HEK293 (cell line): ENCODE measurements around the gene GABBR2.

Experiments
- CTCF ChIP-seq: fragments of 450-650 bp; formaldehyde crosslinking; IDR thresholded peaks from 2 replicates; pipeline ENCODE4 v1.5.1; 2016; ENCODE audit warnings: missing biosample characterization, missing genetic modification characterization
- KLF8 ChIP-seq: fragments of 450-650 bp; formaldehyde crosslinking; IDR thresholded peaks from 2 replicates; pipeline ENCODE4 v1.5.1; 2016; ENCODE audit warnings: missing biosample characterization, missing genetic modification characterization
- PRDM10 ChIP-seq: fragments of 450-650 bp; formaldehyde crosslinking; IDR thresholded peaks from 2 replicates; pipeline ENCODE4 v1.5.1; 2016; ENCODE audit warnings: missing biosample characterization, missing genetic modification characterization
- REST ChIP-seq: fragments of 450-650 bp; formaldehyde crosslinking; IDR thresholded peaks from 2 replicates; pipeline ENCODE4 v1.5.1; 2016; ENCODE audit warnings: missing biosample characterization, missing genetic modification characterization
- ZFP41 ChIP-seq: fragments of 450-650 bp; formaldehyde crosslinking; IDR thresholded peaks from 2 replicates; pipeline ENCODE4 v1.5.1; 2016; ENCODE audit warnings: missing biosample characterization, missing genetic modification characterization, borderline replicate concordance
- ZNF157 ChIP-seq: fragments of 450-650 bp; formaldehyde crosslinking; IDR thresholded peaks from 2 replicates; pipeline ENCODE4 v1.5.1; 2016; ENCODE audit warnings: missing biosample characterization, missing genetic modification characterization
- ZNF184 ChIP-seq: fragments of 450-650 bp; IDR thresholded peaks from 2 replicates; pipeline ENCODE4 v1.5.1; 2018; ENCODE audit warnings: missing biosample characterization, mild to moderate bottlenecking, missing genetic modification characterization
- ZNF24 ChIP-seq: fragments of 450-650 bp; formaldehyde crosslinking; IDR thresholded peaks from 2 replicates; pipeline ENCODE4 v1.5.1; 2016; ENCODE audit warnings: missing biosample characterization, missing genetic modification characterization
- ZNF404 ChIP-seq: fragments of 450-650 bp; formaldehyde crosslinking; IDR thresholded peaks from 2 replicates; pipeline ENCODE4 v1.5.1; 2017; ENCODE audit warnings: missing biosample characterization, missing genetic modification characterization
- ZNF549 ChIP-seq: fragments of 450-650 bp; IDR thresholded peaks from 2 replicates; pipeline ENCODE4 v1.5.1; 2018; ENCODE audit warnings: missing biosample characterization, missing genetic modification characterization, mild to moderate bottlenecking, inconsistent platforms, moderate library complexity
- TF ChIP-seq, protein P1 (sequence below): fragments of 450-650 bp; formaldehyde crosslinking; IDR thresholded peaks from 2 replicates; pipeline ENCODE4 v1.5.1; 2016; ENCODE audit warnings: missing biosample characterization, missing genetic modification characterization, borderline replicate concordance
- TF ChIP-seq, protein P2 (sequence below): fragments of 450-650 bp; formaldehyde crosslinking; IDR thresholded peaks from 2 replicates; pipeline ENCODE4 v1.5.1; 2017; ENCODE audit warnings: missing biosample characterization, mild to moderate bottlenecking, missing genetic modification characterization, moderate library complexity

DNA sequence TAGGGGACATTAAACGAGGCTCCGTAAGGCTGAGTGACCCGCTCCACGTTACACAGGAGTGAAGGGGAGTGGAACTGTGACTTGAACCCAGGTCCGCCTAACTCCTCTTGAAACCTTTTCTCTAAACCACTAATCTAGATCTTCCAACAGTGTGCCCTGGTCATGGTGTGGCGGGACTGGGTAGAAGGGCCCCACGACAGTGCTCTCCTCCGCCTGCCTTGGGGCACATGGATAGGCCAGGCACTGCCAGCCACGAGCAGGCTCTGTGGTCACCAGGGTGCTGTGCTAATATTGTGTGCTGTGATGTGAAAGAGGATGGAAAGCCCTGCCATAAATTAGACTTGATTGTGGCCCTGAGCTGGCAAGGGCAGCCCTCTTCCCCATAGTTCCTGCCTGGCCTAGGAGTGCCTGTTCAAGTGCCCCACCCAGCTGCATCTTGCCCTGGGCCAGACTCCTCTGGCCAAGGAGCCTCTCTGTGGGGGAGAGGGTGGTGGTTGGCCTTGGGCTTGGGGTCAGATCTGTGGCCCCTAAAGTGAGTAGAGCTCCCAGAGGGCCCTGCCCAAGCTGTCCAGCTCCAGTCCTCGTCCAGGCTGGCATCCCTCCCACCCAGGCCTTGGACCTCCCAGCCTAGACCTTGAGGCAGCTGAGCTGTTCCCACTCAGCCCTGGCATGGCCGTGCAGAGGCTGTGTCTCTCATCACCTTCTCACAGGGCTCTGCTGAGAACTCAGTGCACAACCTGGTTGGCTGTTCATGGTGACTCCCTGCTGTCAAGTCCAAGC is 385.5 kb downstream of the GABBR2 start:
- TF ChIP-seq CTCF (tag by site-specific recombination) (no peak), ZNF184 (tag by site-specific recombination) (no peak), KLF8 (tag by site-specific recombination) (no peak), ZNF549 (tag by site-specific recombination) (no peak), ZNF404 (tag by site-specific recombination) (no peak), PRDM10 (no peak), ZNF157 (no peak), REST (tag by site-specific recombination) (no peak), ZFP41 (tag by site-specific recombination) (no peak), ZNF24 (tag by site-specific recombination) (no peak)
- TF ChIP-seq, protein P1, sequence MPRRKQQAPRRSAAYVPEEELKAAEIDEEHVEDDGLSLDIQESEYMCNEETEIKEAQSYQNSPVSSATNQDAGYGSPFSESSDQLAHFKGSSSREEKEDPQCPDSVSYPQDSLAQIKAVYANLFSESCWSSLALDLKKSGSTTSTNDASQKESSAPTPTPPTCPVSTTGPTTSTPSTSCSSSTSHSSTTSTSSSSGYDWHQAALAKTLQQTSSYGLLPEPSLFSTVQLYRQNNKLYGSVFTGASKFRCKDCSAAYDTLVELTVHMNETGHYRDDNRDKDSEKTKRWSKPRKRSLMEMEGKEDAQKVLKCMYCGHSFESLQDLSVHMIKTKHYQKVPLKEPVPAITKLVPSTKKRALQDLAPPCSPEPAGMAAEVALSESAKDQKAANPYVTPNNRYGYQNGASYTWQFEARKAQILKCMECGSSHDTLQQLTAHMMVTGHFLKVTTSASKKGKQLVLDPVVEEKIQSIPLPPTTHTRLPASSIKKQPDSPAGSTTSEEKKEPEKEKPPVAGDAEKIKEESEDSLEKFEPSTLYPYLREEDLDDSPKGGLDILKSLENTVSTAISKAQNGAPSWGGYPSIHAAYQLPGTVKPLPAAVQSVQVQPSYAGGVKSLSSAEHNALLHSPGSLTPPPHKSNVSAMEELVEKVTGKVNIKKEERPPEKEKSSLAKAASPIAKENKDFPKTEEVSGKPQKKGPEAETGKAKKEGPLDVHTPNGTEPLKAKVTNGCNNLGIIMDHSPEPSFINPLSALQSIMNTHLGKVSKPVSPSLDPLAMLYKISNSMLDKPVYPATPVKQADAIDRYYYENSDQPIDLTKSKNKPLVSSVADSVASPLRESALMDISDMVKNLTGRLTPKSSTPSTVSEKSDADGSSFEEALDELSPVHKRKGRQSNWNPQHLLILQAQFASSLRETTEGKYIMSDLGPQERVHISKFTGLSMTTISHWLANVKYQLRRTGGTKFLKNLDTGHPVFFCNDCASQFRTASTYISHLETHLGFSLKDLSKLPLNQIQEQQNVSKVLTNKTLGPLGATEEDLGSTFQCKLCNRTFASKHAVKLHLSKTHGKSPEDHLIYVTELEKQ (tag by site-specific recombination): no peak
- TF ChIP-seq, protein P2, sequence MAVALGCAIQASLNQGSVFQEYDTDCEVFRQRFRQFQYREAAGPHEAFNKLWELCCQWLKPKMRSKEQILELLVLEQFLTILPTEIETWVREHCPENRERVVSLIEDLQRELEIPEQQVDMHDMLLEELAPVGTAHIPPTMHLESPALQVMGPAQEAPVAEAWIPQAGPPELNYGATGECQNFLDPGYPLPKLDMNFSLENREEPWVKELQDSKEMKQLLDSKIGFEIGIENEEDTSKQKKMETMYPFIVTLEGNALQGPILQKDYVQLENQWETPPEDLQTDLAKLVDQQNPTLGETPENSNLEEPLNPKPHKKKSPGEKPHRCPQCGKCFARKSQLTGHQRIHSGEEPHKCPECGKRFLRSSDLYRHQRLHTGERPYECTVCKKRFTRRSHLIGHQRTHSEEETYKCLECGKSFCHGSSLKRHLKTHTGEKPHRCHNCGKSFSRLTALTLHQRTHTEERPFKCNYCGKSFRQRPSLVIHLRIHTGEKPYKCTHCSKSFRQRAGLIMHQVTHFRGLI: no peak
